Amniotic stem cell (primary cell): ENCODE results near the gene NEBL.
"Not testable (repeated sequence)": the region's sequence is repeated elsewhere in the genome, so short reads cannot be mapped to it uniquely, and the experiment has no call there.

Experiments used
- DNase-seq: peaks from one replicate; lab custom pipeline; 2025; lab: John Stamatoyannopoulos, UW

The NEBL gene

GRCh38 chr10:20897146-20897825 lies at the start of gene NEBL:
NEBL (minus strand) TSS chr10:20897311; CDS start chr10:20897205, 106 bp downstream.
- DNase-seq: no peak

DNA sequence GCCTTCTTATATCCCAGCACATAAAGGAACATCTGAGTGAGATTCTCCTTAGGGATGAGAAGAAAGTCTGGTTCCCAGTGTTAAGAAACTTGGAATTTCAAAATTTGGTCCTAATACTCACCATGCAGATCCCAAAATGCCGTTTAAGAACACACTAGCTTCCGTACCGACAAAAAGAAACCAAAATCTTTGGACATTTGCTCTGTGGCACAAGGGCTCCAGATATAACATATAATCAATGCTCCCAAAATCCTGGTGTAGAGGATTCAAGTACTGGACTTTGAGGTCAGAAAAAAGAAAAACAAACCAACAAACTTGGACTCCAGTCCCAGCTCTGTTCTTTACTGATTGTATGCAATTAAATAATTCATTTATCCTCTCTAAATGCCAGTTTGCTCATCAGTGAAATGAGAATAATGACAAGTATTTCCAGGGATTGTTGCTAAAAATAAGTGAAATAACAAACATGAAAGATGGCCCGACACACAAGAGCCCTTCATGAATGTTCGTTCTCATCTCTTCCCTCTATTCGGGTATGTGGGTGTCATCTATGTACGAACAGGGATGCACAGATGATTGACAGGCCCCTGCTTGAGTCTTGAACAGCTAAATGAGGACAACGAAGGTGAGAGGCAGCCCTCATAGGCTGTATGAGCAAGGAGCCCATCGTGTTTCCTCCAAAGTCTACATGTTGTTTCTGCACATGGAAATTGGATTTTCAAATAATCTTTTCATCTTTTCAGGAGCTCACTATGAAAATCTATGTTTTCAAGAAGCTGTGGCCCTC lies 48.6 kb upstream of the NEBL start:
- DNase-seq: no peak

- no peak for DNase-seq
Observed at GRCh38 chr10:20944789-20945502, 47.8 kb upstream of the NEBL start.

DNA sequence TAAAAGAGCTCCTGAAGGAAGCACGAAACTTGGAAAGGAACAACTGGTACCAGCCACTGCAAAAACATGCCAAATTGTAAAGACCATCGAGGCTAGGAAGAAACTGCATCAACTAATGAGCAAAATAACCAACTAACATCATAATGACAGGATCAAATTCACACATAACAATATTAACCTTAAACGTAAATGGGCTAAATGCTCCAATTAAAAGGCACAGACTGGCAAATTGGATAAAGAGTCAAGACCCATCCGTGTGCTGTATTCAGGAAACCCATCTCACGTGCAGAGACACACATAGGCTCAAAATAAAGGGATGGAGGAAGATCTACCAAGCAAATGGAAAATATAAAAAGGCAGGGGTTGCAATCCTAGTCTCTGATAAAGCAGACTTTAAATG lies 42.3 kb upstream of the NEBL start:
- DNase-seq: not testable (repeated sequence)

- DNase-seq: no peak
Observed at GRCh38 chr10:20936396-20936795, 39.3 kb upstream of the NEBL start.

DNA sequence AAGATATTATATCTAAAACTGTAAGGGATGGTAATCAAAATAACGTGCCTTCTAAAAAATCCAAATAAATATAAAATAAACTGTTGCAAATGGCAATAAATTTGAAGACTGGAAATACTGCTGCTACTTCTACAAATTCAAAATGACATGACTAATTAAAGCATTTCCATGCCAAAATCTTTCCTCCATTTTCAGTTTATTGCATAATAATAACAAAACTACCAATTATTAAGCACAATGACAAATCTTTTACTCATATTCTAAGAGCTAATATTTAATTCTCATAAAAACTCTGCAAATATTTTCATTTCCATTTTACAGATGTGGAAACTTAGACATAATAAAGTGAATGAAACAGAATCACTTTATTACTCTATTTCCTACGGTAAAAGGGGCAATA lies 38.8 kb upstream of the NEBL start:
- no peak for DNase-seq

DNA sequence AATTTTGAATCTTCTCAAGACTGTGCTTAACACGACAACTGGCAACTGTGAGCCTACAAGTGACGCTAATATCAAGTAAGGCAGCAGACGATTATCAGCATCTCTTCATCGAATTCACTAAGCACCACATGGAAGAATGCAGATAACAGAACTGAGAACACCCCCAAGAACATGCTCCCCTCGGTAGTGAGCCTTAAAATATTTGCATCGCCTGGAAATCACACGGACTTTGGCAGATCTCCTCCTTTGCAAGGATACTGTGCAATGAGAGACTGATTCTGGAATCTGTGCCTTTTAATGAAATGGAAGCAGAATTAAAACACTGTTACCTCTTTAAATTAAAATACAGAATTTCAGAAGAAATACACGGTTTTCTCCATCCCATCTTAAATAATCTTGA lies 38.2 kb upstream of the NEBL start:
- no peak for DNase-seq

DNA sequence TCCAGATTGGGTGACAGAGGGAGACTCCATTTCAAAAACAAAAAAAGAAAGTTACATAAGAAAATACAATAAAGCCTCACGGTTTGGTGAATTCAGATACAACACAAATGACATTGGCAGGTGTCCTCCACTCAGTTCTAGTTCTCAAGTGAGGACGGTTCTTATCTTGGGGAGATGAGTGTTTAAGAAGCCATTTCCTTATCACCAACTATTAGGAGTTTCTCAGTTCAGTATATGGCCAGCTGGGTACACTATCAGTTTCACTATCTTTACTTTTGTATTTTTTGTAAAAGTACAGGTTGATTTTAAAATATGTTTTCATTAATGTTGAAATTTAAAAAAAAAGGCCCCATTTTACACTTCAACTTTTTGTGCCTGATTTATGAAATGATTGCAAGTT lies 36.6 kb upstream of the NEBL start:
- DNase-seq: no peak

- no peak for DNase-seq
Observed at GRCh38 chr10:20932606-20933126, 35.6 kb upstream of the NEBL start.

- no peak for DNase-seq
Observed at GRCh38 chr10:20931156-20931795, 34.2 kb upstream of the NEBL start.

DNA sequence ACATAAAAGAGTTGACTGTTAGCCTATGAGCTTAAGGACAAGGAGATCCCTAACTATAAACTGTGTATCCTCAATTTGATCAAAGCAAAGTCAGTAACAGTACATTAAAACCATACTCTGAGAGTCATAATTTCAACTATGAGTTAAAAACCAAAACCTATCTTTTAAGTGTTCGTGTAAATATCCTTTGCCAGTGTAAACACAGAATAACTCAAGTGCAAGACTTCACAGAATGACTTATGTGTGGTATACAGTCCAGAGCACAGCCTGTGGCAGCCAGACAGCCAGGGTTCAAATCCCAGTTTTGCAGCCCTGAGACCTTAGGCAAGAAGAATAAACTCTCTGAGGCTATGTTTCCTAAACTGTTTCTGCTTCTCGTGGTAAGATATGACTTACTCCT lies 30.3 kb upstream of the NEBL start:
- no peak for DNase-seq

DNA sequence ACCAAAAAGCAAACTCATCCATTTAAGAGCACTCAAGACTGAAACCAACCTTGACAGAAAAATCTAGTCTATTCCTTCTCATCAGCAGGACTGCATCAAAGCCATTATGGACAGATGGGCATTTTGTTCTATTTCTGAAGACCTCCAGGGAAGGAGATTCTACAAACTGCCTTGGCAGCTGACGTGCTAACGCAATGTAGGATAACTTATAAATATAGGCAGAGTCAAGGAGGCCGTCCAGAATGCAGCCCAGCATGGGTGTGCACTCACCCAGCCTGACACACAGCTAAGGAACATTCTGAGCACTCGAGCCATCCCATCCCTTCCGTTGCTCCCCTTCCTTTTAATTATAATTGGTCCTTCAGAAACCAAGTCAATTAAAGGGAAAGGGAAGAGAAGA lies 25.3 kb upstream of the NEBL start:
- DNase-seq: no peak

- no peak for DNase-seq
Observed at GRCh38 chr10:20922033-20922432, 24.9 kb upstream of the NEBL start.

DNA sequence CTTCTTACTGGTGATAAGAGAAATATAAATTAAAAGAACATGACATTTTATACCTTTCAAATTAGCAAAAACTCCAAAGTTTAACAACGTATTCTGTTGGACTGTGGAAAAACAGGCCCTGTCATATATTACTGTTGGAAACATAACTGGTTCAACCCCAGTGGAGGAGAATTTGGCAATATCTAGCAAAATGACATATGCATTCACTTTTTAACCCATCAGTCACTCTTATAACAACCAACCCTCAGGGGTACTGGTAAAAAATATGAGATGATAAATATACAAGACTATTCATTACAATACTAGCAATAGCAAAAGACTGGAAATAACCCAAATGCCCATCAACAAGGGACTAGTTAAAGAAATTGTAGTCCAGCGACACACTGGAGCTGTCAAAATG lies 22.9 kb upstream of the NEBL start:
- DNase-seq: no peak

GRCh38 chr10:20919481-20919880 lies 22.4 kb upstream of the NEBL start:
- no peak for DNase-seq

GRCh38 chr10:20916976-20917375 lies 19.9 kb upstream of the NEBL start:
- DNase-seq: no peak

DNA sequence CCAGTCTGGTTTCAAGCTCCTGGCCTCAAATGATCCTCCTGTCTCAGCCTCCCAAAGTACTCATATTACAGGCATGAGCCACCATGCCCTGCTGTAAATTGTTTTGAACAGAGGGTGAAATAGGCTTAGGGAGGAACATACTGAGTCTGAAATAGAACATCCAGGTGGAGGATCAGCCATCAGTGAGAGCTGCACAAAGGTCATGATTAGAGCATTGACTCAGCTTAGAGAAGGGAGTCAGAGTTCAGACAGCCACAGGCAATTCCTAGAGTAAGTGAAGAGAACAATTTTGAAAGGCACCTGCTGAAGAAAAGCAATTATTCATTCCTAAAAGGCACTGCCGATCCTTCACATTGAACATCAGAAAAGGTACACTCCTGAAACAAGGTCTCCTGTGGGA lies 15.9 kb upstream of the NEBL start:
- DNase-seq: no peak

DNA sequence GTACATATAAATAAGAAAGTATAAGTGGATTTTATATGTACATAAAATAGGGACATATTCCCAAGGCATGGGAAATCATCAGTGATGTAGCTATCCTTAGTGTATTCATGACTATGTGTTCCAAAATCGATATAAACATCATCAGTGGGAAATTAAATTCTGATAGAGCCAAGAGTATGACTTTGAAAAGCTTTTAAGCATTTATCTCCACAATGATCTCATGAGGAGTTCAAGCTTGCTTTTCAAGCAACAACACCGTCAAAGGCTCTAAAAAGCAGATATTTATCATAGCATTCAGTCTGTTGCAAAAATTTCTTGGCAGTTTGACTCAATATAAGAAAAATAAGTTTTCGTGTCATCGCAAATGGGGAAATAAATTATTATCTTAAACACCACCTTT lies 14.5 kb upstream of the NEBL start:
- DNase-seq: no peak

DNA sequence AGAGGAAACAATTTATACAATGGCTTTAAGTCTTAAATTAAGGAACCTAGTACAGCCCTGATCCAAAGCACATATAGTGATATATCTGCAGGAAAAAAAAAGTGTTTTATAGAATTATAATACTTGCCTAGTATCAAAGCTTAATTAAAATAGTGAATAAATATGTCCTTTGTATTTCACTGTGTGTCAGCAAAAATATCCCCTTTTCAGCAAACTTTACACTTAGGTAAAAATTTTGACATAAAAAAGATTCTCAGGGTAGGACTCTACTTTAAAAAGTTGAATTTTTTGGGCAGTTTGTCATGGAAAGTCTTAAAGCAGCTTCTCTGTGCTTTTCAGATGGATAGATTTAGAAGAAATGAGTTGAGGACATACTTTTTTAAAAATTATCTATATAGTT lies 12.7 kb upstream of the NEBL start:
- DNase-seq: no peak

GRCh38 chr10:20908391-20908790 lies 11.3 kb upstream of the NEBL start:
- no peak for DNase-seq

- DNase-seq: no peak
Observed at GRCh38 chr10:20903635-20904390, 6.7 kb upstream of the NEBL start.

DNA sequence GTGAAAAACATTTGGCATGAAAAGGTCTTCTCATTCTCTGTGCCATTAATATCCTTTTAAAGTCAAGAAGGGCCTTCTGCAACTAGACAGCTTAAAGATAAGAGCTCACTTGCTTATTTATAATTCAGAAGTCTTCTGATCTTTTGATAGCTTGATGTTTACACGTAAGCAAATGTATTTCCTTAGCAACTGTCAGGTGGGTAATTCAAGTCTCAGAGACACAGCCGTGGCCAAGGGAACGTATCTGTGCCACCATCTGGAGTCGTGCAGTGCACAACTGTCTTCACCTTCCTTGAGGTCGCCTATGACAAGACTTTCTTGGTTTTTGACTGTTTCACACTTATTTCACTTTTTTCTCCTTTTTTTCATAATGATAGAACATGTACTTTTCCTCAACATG lies 4.0 kb upstream of the NEBL start:
- no peak for DNase-seq
